HepG2 (cell line): ENCODE measurements around the gene LRRC28. TPM values are rescaled to one million over a fixed set of nuclear protein-coding genes. Genes with fewer than 3 reads are reported as not detected.

Source experiments
- ATAC-seq: fragments of 200-7000 bp; cut with Tn5 transposase; 3 replicates; pipeline ENCODE4 v1.9.1; 2020; ENCODE audit warnings: mild to moderate bottlenecking, moderate library complexity
- BruUV-seq: library from RNA; stranded (reverse); fragments of 400-500 nt; replicated peaks from 2 replicates; lab custom pipeline; 2021; lab: Mats Ljungman, UMichigan
- CTCF ChIA-PET: fragments of 300-600 bp; formaldehyde crosslinking; extraction: SDS; loops from one replicate; lab custom pipeline; 2021; ENCODE audit warnings: low total read pairs, inconsistent platforms, low intra/inter-chr PET ratio; lab: Yijun Ruan, JAX
- POLR2A ChIA-PET: fragments of 350-600 bp; sonication (Branson Sonifier 250); formaldehyde crosslinking; loops from one replicate; lab custom pipeline; 2020; ENCODE audit warnings: antibody characterized with exemption, inconsistent platforms; lab: Yijun Ruan, JAX
- DNase-seq: peaks from one replicate; pipeline ENCODE4 v3.0.0-alpha.2; 2015; ENCODE audit warnings: low spot score
- FAIRE-seq: peaks from 3 replicates; lab custom pipeline; 2011; peaks lifted over from hg19 to GRCh38; lab: Jason Lieb, UNC
- H2AFZ ChIP-seq: one replicate; pipeline ENCODE4 v1.6.1; 2011; ENCODE audit warnings: low read length, inconsistent platforms
- H3K27ac ChIP-seq: fragments of 300-600 bp; 3 replicates; pipeline ENCODE4 v1.8.0; 2011; ENCODE audit warnings: mixed run types, mild to moderate bottlenecking, mixed read lengths, low read length, inconsistent platforms; ENCODE audit not compliant: insufficient read depth; ENCODE audit errors: extremely low read length
- H3K27me3 ChIP-seq, 2 experiments: fragments of 200-600 bp in 1 of 2; 2 replicates in 1 of 2; 3 replicates in 1 of 2; pipeline versions ENCODE4 v1.6.0 to v1.8.0; 2011; ENCODE audit warnings: low read length in 2 of 2, mild to moderate bottlenecking in 2 of 2, moderate library complexity in 2 of 2, inconsistent platforms in 1 of 2; ENCODE audit not compliant: insufficient read depth in 2 of 2, control insufficient read depth in 1 of 2
- H3K36me3 ChIP-seq, 2 experiments: fragments of 200-600 bp in 1 of 2; replicated peaks in 1 of 2; 2 replicates in 1 of 2; 3 replicates in 1 of 2; pipeline versions ENCODE4 v1.5.1 to v1.8.0; 2011; ENCODE audit warnings: low read length in 2 of 2, inconsistent platforms in 1 of 2; ENCODE audit not compliant: insufficient read depth in 2 of 2, control insufficient read depth in 1 of 2
- H3K4me1 ChIP-seq: 2 replicates; pipeline ENCODE4 v1.5.1; 2012; ENCODE audit warnings: low read length, inconsistent platforms; ENCODE audit not compliant: insufficient read depth
- H3K4me2 ChIP-seq: 2 replicates; pipeline ENCODE4 v1.6.0; 2011; ENCODE audit warnings: low read depth, low read length, inconsistent platforms
- H3K4me3 ChIP-seq, 3 experiments: fragments of 200-600 bp in 1 of 3; sonication (generic), shearing (Covaris generic) in 1 of 3; replicated peaks in 1 of 3; 2 replicates each; pipeline ENCODE4 v1.5.1; 2011 to 2016; ENCODE audit warnings: low read length in 3 of 3, inconsistent platforms in 2 of 3, low read depth in 2 of 3, mild to moderate bottlenecking in 2 of 3, control low read depth in 1 of 3, mixed read lengths in 1 of 3; ENCODE audit not compliant: insufficient read depth in 1 of 3
- H3K79me2 ChIP-seq: one replicate; pipeline ENCODE4 v1.6.1; 2011; ENCODE audit warnings: low read length, inconsistent platforms; ENCODE audit not compliant: insufficient read depth
- H3K9ac ChIP-seq: 2 replicates; pipeline ENCODE4 v1.6.0; 2011; ENCODE audit warnings: mild to moderate bottlenecking, low read depth, low read length, inconsistent platforms; ENCODE audit not compliant: insufficient read depth
- H3K9me3 ChIP-seq: 2 replicates; pipeline ENCODE4 v1.5.1; 2012; ENCODE audit warnings: mild to moderate bottlenecking, low read length
- H4K20me1 ChIP-seq: 2 replicates; pipeline ENCODE4 v1.6.0; 2011; ENCODE audit warnings: inconsistent platforms, mild to moderate bottlenecking, low read length, moderate library complexity; ENCODE audit not compliant: insufficient read depth
- ATF6 ChIP-seq: sonication (generic); formaldehyde crosslinking; conservative IDR thresholded peaks from 2 replicates; pipeline ENCODE4 v1.4.0; 2020; ENCODE audit warnings: missing genetic modification reagents
- FOXP1 ChIP-seq, 2 experiments: fragments of 450-650 bp in 1 of 2; IDR thresholded peaks; 2 replicates each; pipeline ENCODE4 v1.6.1; 2017 to 2018; ENCODE audit warnings: antibody characterized with exemption in 1 of 2
- HMG20A ChIP-seq: IDR thresholded peaks from 2 replicates; pipeline ENCODE4 v1.6.1; 2016; ENCODE audit warnings: borderline replicate concordance
- HOMEZ ChIP-seq: IDR thresholded peaks from 2 replicates; pipeline ENCODE4 v1.6.1; 2016; ENCODE audit warnings: low read depth
- NFIC ChIP-seq: IDR thresholded peaks from 2 replicates; pipeline ENCODE4 v1.6.1; 2012; ENCODE audit warnings: mild to moderate bottlenecking, low read length, inconsistent platforms
- NR2F2 ChIP-seq: IDR thresholded peaks from 2 replicates; pipeline ENCODE4 v1.6.1; 2012; ENCODE audit warnings: low read depth, inconsistent platforms, borderline replicate concordance
- NR2F6 ChIP-seq, 2 experiments: IDR thresholded peaks; 2 replicates each; pipeline ENCODE4 v1.6.1; 2016; ENCODE audit warnings: antibody characterized with exemption in 1 of 2, mild to moderate bottlenecking in 1 of 2
- RARA ChIP-seq: IDR thresholded peaks from 2 replicates; pipeline ENCODE4 v1.6.1; 2016; ENCODE audit warnings: missing genetic modification reagents, missing compliant biosample characterization
- SOX13 ChIP-seq, 3 experiments: fragments of 450-650 bp in 1 of 3; sonication (generic) in 1 of 3; formaldehyde crosslinking in 1 of 3; IDR thresholded peaks in 2 of 3; conservative IDR thresholded peaks in 1 of 3; 2 replicates each; pipeline versions ENCODE4 v1.5.0 to v1.6.1; 2016 to 2020; ENCODE audit warnings: antibody characterized with exemption in 1 of 3, mild to moderate bottlenecking in 1 of 3, missing compliant biosample characterization in 1 of 3, missing genetic modification reagents in 1 of 3, moderate library complexity in 1 of 3
- SOX6 ChIP-seq, 2 experiments: fragments of 450-650 bp in 1 of 2; sonication (generic) in 1 of 2; formaldehyde crosslinking in 1 of 2; IDR thresholded peaks; 2 replicates each; pipeline versions ENCODE4 v1.4.0 to v1.6.1; 2017 to 2020; ENCODE audit warnings: antibody characterized with exemption in 1 of 2, mild to moderate bottlenecking in 1 of 2, missing genetic modification reagents in 1 of 2
- TEF ChIP-seq: sonication (generic); formaldehyde crosslinking; IDR thresholded peaks from 2 replicates; pipeline ENCODE4 v1.5.0; 2020; ENCODE audit warnings: missing genetic modification reagents
- ZBTB10 ChIP-seq: sonication (generic); formaldehyde crosslinking; IDR thresholded peaks from 2 replicates; pipeline ENCODE4 v1.4.0; 2020; ENCODE audit warnings: missing genetic modification reagents, borderline replicate concordance
- ZNF75D ChIP-seq: sonication (generic); formaldehyde crosslinking; IDR thresholded peaks from 2 replicates; pipeline ENCODE4 v1.8.1; 2023; ENCODE audit warnings: missing genetic modification reagents, mild to moderate bottlenecking, borderline replicate concordance
- WGBS: methylation state at CpG from one replicate; pipeline ENCODE4 v1.1.6; 2017; ENCODE audit warnings: low lambda C conversion rate; 5-methylcytosine and 5-hydroxymethylcytosine counted together
- in situ Hi-C: cut with HindIII; loops from 2 replicates; pipeline ENCODE4 v1.10.0; 2017; ENCODE audit warnings: low pct_unique_long_range_greater_than_20kb; ENCODE audit not compliant: extremely low pct_ligation_motif_present
- intact Hi-C: fragments of 100-400 bp; cut with micrococcal nuclease; formaldehyde crosslinking; loops from one replicate; pipeline ENCODE4 v1.10.0; 2022; ENCODE audit not compliant: unreplicated experiment
- polyA plus RNA-seq, 8 experiments: library from polyadenylated mRNA; depleted of rRNA in 3 of 8; stranded (reverse) in 7 of 8; unstranded in 1 of 8; fragments of >200 nt; fragmentation: Illumina TruSeq in 4 of 8; extraction: Trizol in 4 of 8; gene quantifications; 2 replicates each; pipeline versions ENCODE4 v1.2.1 to v1.2.3, GENCODE V29; 2011 to 2016; ENCODE audit warnings: low read depth in 4 of 8, missing spikeins in 1 of 8, mixed read lengths in 1 of 8; ENCODE audit not compliant: insufficient read depth in 1 of 8
- total RNA-seq, 5 experiments: library from RNA; depleted of rRNA; stranded (reverse); fragments of >200 nt; fragmentation: Illumina TruSeq; extraction: Trizol; gene quantifications; 2 replicates each; pipeline ENCODE4 v1.2.3, GENCODE V29; 2016; ENCODE audit warnings: low read depth in 1 of 5

The LRRC28 gene
- total and polyA plus RNA-seq, 2 of the 13 experiments (the other 11 are each of a cell fraction or from before 2014, with no cell fraction given) = 17.5 to 21.3 TPM

GRCh38 chr15:99303907-99304306 is 52.6 kb downstream of the LRRC28 start:
- no peaks in the 10 kb centered on the region; a peak in 1 of 5 replicates for H3K27me3 ChIP-seq
- in situ Hi-C loops = no loop called here
- ChIA-PET POLR2A (no interaction called here), CTCF (no interaction called here)
- WGBS = 25% methylated on average over 4 of the region's 4 CpGs
- ATAC-seq (peak; percentile 41; the same call in 2 of the 3 replicates), FAIRE-seq (no peak), DNase-seq (peak; percentile 16)
- H3K27ac ChIP-seq = no peak overlapping the region
- no peaks in the 10 kb centered on the region for H3K36me3 ChIP-seq
- no peak overlapping the region for H3K9ac ChIP-seq
- peaks cover 39% of the 10 kb centered on the region for H3K4me1 ChIP-seq
- H2AFZ ChIP-seq = no peak overlapping the region
- H3K79me2 ChIP-seq = no peaks in the 10 kb centered on the region
- intact Hi-C loops = no loop called here
- no peaks in the 10 kb centered on the region for H4K20me1 ChIP-seq
- H3K4me3 ChIP-seq = no peak overlapping the region
- BruUV-seq = no TSS peak
- H3K9me3 ChIP-seq = no peaks in the 10 kb centered on the region
- H3K4me2 ChIP-seq = no peak overlapping the region
- TF ChIP-seq ATF6 (CRISPR knock-in tag) (no peak), ZBTB10 (CRISPR knock-in tag) (no peak), FOXP1 (IDR thresholded peaks at IDR 0.05) (no peak), FOXP1 (CRISPR knock-in tag; IDR thresholded peaks at IDR 0.05) (peak; percentile 63), HOMEZ (CRISPR knock-in tag) (peak; percentile 36; the same call in 1 of the 2 replicates), NFIC (0 out of 2 replicates have a peak, but pooled peaks have one; percentile 33), NR2F6 (IDR thresholded peaks at IDR 0.05) (peak; percentile 66; the same call in 1 of the 2 replicates), NR2F6 (CRISPR knock-in tag; IDR thresholded peaks at IDR 0.05) (peak; percentile 13; the same call in 1 of the 2 replicates), SOX6 (IDR thresholded peaks at IDR 0.05) (no peak), SOX6 (CRISPR knock-in tag; IDR thresholded peaks at IDR 0.05) (0 out of 2 replicates have a peak, but pooled peaks have one; percentile 19), RARA (CRISPR knock-in tag) (no peak), ZNF75D (CRISPR knock-in tag) (no peak), SOX13 (IDR thresholded peaks at IDR 0.05) (no peak), SOX13 (CRISPR knock-in tag; conservative IDR thresholded peaks at IDR 0.05 in 1 of 2, IDR thresholded peaks at IDR 0.05 in 1 of 2) (peak in 1 of 2 experiments; percentile 9; a peak in 1 of 4 replicates), TEF (CRISPR knock-in tag) (no peak), HMG20A (CRISPR knock-in tag) (peak; percentile 24; the same call in 1 of the 2 replicates), NR2F2 (peak; percentile 86)
